Esophagus squamous epithelium (tissue), 5 donors: Measurements from ENCODE around the gene OXCT1. TPM values are rescaled to one million over a fixed set of nuclear protein-coding genes. Genes with fewer than 3 reads are reported as not detected.

ENCODE experiments used
- DNase-seq: peaks from one replicate; lab custom pipeline; 2025; lab: John Stamatoyannopoulos, UW
- H3K27ac ChIP-seq, 4 donors: fragments of 200-600 bp; sonication (generic); one replicate each; pipeline ENCODE4 v1.5.1; 2016 to 2019; ENCODE audit warnings: mild to moderate bottlenecking in 1 of 4
- H3K27me3 ChIP-seq, 4 donors: fragments of 200-600 bp; sonication (generic); 1 replicate in 3 of 4; 2 replicates in 1 of 4; pipeline versions ENCODE4 v1.5.1 to v1.6.0; 2017 to 2021; ENCODE audit warnings: antibody characterized with exemption in 1 of 4
- H3K36me3 ChIP-seq, 3 donors: fragments of 200-600 bp; sonication (generic); one replicate each; pipeline ENCODE4 v1.5.1; 2016 to 2019
- H3K4me1 ChIP-seq, 3 donors: fragments of 200-600 bp; sonication (generic); one replicate each; pipeline ENCODE4 v1.5.1; 2017 to 2019
- H3K4me3 ChIP-seq, 4 donors: fragments of 200-600 bp; sonication (generic); 1 replicate in 3 of 4; 2 replicates in 1 of 4; pipeline ENCODE4 v1.5.1; 2016 to 2019; ENCODE audit warnings: mild to moderate bottlenecking in 2 of 4, moderate library complexity in 1 of 4
- H3K9me3 ChIP-seq, 3 donors: fragments of 200-600 bp; sonication (generic); one replicate each; pipeline ENCODE4 v1.5.1; 2016 to 2019
- CTCF ChIP-seq, 6 experiments: fragments of 450-650 bp in 4 of 6; fragments of 200-600 bp in 2 of 6; sonication (generic) in 2 of 6; IDR thresholded peaks; one replicate each; pipeline ENCODE4 v1.5.1; 2016 to 2019; ENCODE audit warnings: antibody characterized with exemption in 6 of 6, mild to moderate bottlenecking in 4 of 6, moderate library complexity in 4 of 6
- POLR2A ChIP-seq, 4 donors: fragments of 450-650 bp; IDR thresholded peaks; one replicate each; pipeline ENCODE4 v1.6.1; 2017; ENCODE audit warnings: antibody characterized with exemption in 4 of 4, mild to moderate bottlenecking in 4 of 4, moderate library complexity in 3 of 4
- WGBS, 2 donors: methylation state at CpG; one replicate each; pipeline ENCODE4 v1.1.5; 2018; 5-methylcytosine and 5-hydroxymethylcytosine counted together
- intact Hi-C: fragments of 100-400 bp; cut with DNase I; formaldehyde crosslinking; loops from one replicate; pipeline ENCODE4 v1.15.0; 2022
- total RNA-seq, 4 donors: library from RNA; depleted of rRNA; stranded (reverse); fragments of >200 nt; gene quantifications; one replicate each; pipeline ENCODE4 v1.1.0, GENCODE V29; 2016
- donor health status: DM: yes; HTN: yes; CAD: no.

OXCT1 gene
- total RNA-seq, 4 donors from 2014 or later: 20.3 to 27.3 (median 23.4) TPM

- Histone ChIP-seq H3K27me3 (no peaks in the 10 kb centered on the region), H3K4me3 (no peak overlapping the region), H3K36me3 (peaks cover 0 to 5% (median 0%) of the 10 kb centered on the region in 3 donors), H3K27ac (no peak overlapping the region), H3K9me3 (no peaks in the 10 kb centered on the region), H3K4me1 (no peaks in the 10 kb centered on the region)
- 90 to 96% methylated on average over 1 of the region's 1 CpG for WGBS, 2 donors
- DNase-seq: no peak
- intact Hi-C loops: no loop called here
- TF ChIP-seq POLR2A (IDR thresholded peaks at IDR 0.05) (no peak), CTCF (IDR thresholded peaks at IDR 0.05) (no peak)
These were observed 96.4 kb downstream of the OXCT1 start for GRCh38 chr5:41773799-41774198.

GRCh38 chr5:41772785-41773442, 97.3 kb downstream of the OXCT1 start:
- WGBS, 2 donors: 75 to 87% methylated on average over 4 of the region's 4 CpGs
- Histone ChIP-seq H3K27ac (no peak overlapping the region), H3K36me3 (peaks cover 0 to 5% (median 0%) of the 10 kb centered on the region in 3 donors), H3K4me1 (no peaks in the 10 kb centered on the region), H3K27me3 (no peaks in the 10 kb centered on the region), H3K9me3 (no peaks in the 10 kb centered on the region), H3K4me3 (no peak overlapping the region)
- no peak for DNase-seq
- TF ChIP-seq POLR2A (IDR thresholded peaks at IDR 0.05) (no peak), CTCF (IDR thresholded peaks at IDR 0.05) (no peak)
- intact Hi-C loops: no loop called here

GRCh38 chr5:41772056-41772455, 98.2 kb downstream of the OXCT1 start:
- no peak overlapping the region for H3K27ac ChIP-seq
- no peaks in the 10 kb centered on the region for H3K4me1 ChIP-seq
- peaks cover 0 to 5% (median 0%) of the 10 kb centered on the region in 3 donors for H3K36me3 ChIP-seq
- intact Hi-C loops: no loop called here
- WGBS, 2 donors: 79 to 89% methylated on average over 2 of the region's 2 CpGs
- TF ChIP-seq POLR2A (IDR thresholded peaks at IDR 0.05): no peak
- no peak for TF ChIP-seq CTCF (IDR thresholded peaks at IDR 0.05)
- no peaks in the 10 kb centered on the region for H3K27me3 ChIP-seq
- no peak for DNase-seq
- no peaks in the 10 kb centered on the region for H3K9me3 ChIP-seq
- no peak overlapping the region for H3K4me3 ChIP-seq

GRCh38 chr5:41770799-41771198, 99.4 kb downstream of the OXCT1 start:
- Histone ChIP-seq H3K9me3 (no peaks in the 10 kb centered on the region), H3K36me3 (peaks cover 0 to 5% (median 0%) of the 10 kb centered on the region in 3 donors), H3K4me3 (no peak overlapping the region), H3K27me3 (no peaks in the 10 kb centered on the region), H3K4me1 (no peaks in the 10 kb centered on the region), H3K27ac (no peak overlapping the region)
- intact Hi-C loops: no loop called here
- no peak for DNase-seq
- no peak for TF ChIP-seq POLR2A (IDR thresholded peaks at IDR 0.05)
- no peak for TF ChIP-seq CTCF (IDR thresholded peaks at IDR 0.05)

- Histone ChIP-seq H3K27me3 (no peaks in the 10 kb centered on the region), H3K4me3 (no peak overlapping the region), H3K27ac (no peak overlapping the region), H3K9me3 (no peaks in the 10 kb centered on the region), H3K36me3 (no peaks in the 10 kb centered on the region), H3K4me1 (no peaks in the 10 kb centered on the region)
- DNase-seq: no peak
- 97% methylated on average over 5 of the region's 5 CpGs for WGBS, 2 donors
- intact Hi-C loops: no loop called here
- TF ChIP-seq POLR2A (IDR thresholded peaks at IDR 0.05) (no peak), CTCF (IDR thresholded peaks at IDR 0.05) (no peak)
These were observed 101.5 kb downstream of the OXCT1 start for GRCh38 chr5:41768692-41769091.
